Brain pericyte (primary cell): ENCODE results near the gene IL32.

Experiments used
- DNase-seq: peaks from one replicate; pipeline ENCODE4 v3.0.0-alpha.2; 2012; ENCODE audit warnings: low read depth, low spot score

The IL32 gene

DNA sequence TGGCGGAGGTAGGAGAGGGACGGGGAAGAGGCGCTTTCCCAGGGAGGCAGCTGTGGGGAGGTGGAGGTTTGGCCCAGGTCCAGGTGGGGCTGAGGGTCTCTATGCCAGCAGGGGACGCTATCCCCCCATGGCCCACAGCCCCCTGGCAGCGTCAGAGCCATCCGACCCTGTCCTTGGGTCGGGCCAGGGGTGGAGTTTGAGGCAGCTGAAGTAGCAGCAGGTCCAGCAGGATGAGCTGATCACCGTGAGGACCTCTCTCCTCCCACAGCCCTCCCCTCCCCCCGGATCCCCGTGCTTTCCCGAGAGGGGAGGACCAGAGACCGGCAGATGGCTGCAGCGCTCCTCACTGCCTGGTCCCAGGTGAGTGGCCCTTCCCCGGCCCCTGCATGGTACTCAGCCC, 50.1 kb downstream of the IL32 start:
- DNase-seq, result no peak

DNA sequence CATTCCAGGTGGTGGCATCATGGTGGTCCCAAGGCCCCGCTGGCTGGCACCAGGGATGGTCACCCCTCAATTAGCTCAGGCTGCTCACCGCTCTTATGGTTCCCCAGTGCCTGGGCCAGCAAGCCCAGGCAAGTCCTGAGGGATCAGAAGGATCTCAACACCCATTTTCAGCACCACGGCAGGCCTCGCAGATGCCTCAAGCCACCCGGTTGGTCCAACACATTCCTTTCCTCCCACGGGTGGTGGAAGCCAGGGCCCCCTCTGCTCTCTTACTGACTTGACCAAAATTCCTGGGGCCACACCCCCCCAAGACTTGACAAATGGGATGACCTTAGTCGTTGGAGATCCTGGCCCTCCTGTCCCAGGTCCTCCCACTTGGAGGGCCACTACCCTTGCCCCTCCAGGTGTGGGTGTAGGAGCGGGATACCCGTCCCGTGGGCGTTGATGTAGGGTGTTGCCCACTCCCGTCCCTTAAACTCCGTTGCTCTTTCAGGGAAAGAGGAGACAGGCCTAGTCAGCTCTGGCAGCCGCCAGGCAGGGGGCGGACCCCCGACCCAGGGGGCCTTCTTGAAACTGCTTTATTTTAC, 52.9 kb downstream of the IL32 start:
- DNase-seq, result no peak

- DNase-seq, result no peak
Observed at GRCh38 chr16:3118846-3119245, 53.4 kb downstream of the IL32 start.
